ENCODE data around the gene MRGPRX2. TPM values are rescaled to one million over a fixed set of nuclear protein-coding genes. Genes with fewer than 3 reads are reported as not detected.
A peak's percentile ranks its signal among the peaks of the same experiment; 100 is the strongest.

The MRGPRX2 gene
- total and polyA plus RNA-seq, 2 of the 13 experiments (the other 11 are each of a cell fraction or from before 2014, with no cell fraction given), result not detected

- ATAC-seq (no peak), DNase-seq (ENCODE audit: low spot score) (no peak), FAIRE-seq (no peak)
- no TSS peak for BruUV-seq (replicated peaks)
- H3K79me2 ChIP-seq (ENCODE audit: insufficient read depth, low read length), result no peaks in the 10 kb centered on the region
- no peak for TF ChIP-seq KLF11 (CRISPR knock-in tag; IDR thresholded peaks at IDR 0.05)
- no peak for TF ChIP-seq HNF4A (CRISPR knock-in tag; IDR thresholded peaks at IDR 0.05)
- TF ChIP-seq ZNF34 (CRISPR knock-in tag; IDR thresholded peaks at IDR 0.05; ENCODE audit: borderline replicate concordance), result no peak
- TF ChIP-seq ZNF275 (CRISPR knock-in tag; IDR thresholded peaks at IDR 0.05; ENCODE audit: borderline replicate concordance), result no peak
- no peak for TF ChIP-seq FIP1L1 (IDR thresholded peaks at IDR 0.05; ENCODE audit: borderline replicate concordance, insufficient read depth, low read depth, low read length)
- no peak for TF ChIP-seq ZFX (CRISPR knock-in tag; IDR thresholded peaks at IDR 0.05; ENCODE audit: low read depth)
- no peaks in the 10 kb centered on the region for H3K36me3 ChIP-seq (replicated peaks in 1 of 2; ENCODE audit: control insufficient read depth in 1 of 2, insufficient read depth in 2 of 2, low read length in 2 of 2)
- no peak overlapping the region for H2AFZ ChIP-seq (ENCODE audit: low read length)
- no peaks in the 10 kb centered on the region for H3K4me1 ChIP-seq (ENCODE audit: insufficient read depth, low read length)
- no peak overlapping the region for H3K4me2 ChIP-seq (ENCODE audit: low read depth, low read length)
- in situ Hi-C loops (cut with HindIII; ENCODE audit: extremely low pct_ligation_motif_present, low pct_unique_long_range_greater_than_20kb), result no loop called here
- intact Hi-C loops (cut with micrococcal nuclease; ENCODE audit: unreplicated experiment), result no loop called here
- H3K27ac ChIP-seq (ENCODE audit: extremely low read length, insufficient read depth, low read length), result no peak overlapping the region
- WGBS (ENCODE audit: low lambda C conversion rate), result 74% methylated on average over 2 of the region's 2 CpGs
- POLR2A ChIA-PET, result no interaction called here
- no peak overlapping the region for H3K9ac ChIP-seq (ENCODE audit: insufficient read depth, low read depth, low read length)
- peaks cover 0 to 15% of the 10 kb centered on the region in 2 experiments; a peak in 2 of 5 replicates for H3K27me3 ChIP-seq (ENCODE audit: control insufficient read depth in 1 of 2, insufficient read depth in 2 of 2, low read length in 2 of 2)
- H3K4me3 ChIP-seq (replicated peaks in 1 of 3; ENCODE audit: insufficient read depth in 1 of 3, low read depth in 2 of 3, low read length in 3 of 3), result no peak overlapping the region
- H3K9me3 ChIP-seq (ENCODE audit: low read length), result no peaks in the 10 kb centered on the region
- CTCF ChIA-PET (ENCODE audit: low intra/inter-chr PET ratio, low total read pairs), result no interaction called here
- no peaks in the 10 kb centered on the region for H4K20me1 ChIP-seq (ENCODE audit: insufficient read depth, low read length)
These were observed 32.3 kb upstream of the MRGPRX2 start for GRCh38 chr11:19092850-19093249.

- CTCF ChIA-PET (ENCODE audit: low intra/inter-chr PET ratio, low total read pairs), result no interaction called here
- Histone ChIP-seq H3K4me2 (ENCODE audit: low read depth, low read length) (no peak overlapping the region), H3K27ac (ENCODE audit: extremely low read length, insufficient read depth, low read length) (no peak overlapping the region), H3K36me3 (replicated peaks in 1 of 2; ENCODE audit: control insufficient read depth in 1 of 2, insufficient read depth in 2 of 2, low read length in 2 of 2) (no peaks in the 10 kb centered on the region), H3K79me2 (ENCODE audit: insufficient read depth, low read length) (no peaks in the 10 kb centered on the region), H3K4me3 (replicated peaks in 1 of 3; ENCODE audit: insufficient read depth in 1 of 3, low read depth in 2 of 3, low read length in 3 of 3) (no peak overlapping the region), H3K9me3 (ENCODE audit: low read length) (no peaks in the 10 kb centered on the region), H3K27me3 (ENCODE audit: control insufficient read depth in 1 of 2, insufficient read depth in 2 of 2, low read length in 2 of 2) (peaks cover 0 to 15% of the 10 kb centered on the region in 2 experiments; a peak in 2 of 5 replicates), H3K4me1 (ENCODE audit: insufficient read depth, low read length) (no peaks in the 10 kb centered on the region), H4K20me1 (ENCODE audit: insufficient read depth, low read length) (no peaks in the 10 kb centered on the region), H3K9ac (ENCODE audit: insufficient read depth, low read depth, low read length) (no peak overlapping the region), H2AFZ (ENCODE audit: low read length) (no peak overlapping the region)
- WGBS (ENCODE audit: low lambda C conversion rate), result 0% methylated on average over 3 of the region's 3 CpGs
- TF ChIP-seq, protein P1, sequence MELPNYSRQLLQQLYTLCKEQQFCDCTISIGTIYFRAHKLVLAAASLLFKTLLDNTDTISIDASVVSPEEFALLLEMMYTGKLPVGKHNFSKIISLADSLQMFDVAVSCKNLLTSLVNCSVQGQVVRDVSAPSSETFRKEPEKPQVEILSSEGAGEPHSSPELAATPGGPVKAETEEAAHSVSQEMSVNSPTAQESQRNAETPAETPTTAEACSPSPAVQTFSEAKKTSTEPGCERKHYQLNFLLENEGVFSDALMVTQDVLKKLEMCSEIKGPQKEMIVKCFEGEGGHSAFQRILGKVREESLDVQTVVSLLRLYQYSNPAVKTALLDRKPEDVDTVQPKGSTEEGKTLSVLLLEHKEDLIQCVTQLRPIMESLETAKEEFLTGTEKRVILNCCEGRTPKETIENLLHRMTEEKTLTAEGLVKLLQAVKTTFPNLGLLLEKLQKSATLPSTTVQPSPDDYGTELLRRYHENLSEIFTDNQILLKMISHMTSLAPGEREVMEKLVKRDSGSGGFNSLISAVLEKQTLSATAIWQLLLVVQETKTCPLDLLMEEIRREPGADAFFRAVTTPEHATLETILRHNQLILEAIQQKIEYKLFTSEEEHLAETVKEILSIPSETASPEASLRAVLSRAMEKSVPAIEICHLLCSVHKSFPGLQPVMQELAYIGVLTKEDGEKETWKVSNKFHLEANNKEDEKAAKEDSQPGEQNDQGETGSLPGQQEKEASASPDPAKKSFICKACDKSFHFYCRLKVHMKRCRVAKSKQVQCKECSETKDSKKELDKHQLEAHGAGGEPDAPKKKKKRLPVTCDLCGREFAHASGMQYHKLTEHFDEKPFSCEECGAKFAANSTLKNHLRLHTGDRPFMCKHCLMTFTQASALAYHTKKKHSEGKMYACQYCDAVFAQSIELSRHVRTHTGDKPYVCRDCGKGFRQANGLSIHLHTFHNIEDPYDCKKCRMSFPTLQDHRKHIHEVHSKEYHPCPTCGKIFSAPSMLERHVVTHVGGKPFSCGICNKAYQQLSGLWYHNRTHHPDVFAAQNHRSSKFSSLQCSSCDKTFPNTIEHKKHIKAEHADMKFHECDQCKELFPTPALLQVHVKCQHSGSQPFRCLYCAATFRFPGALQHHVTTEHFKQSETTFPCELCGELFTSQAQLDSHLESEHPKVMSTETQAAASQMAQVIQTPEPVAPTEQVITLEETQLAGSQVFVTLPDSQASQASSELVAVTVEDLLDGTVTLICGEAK (IDR thresholded peaks at IDR 0.05), result peak; percentile 81
- TF ChIP-seq, protein P1 (CRISPR knock-in tag; IDR thresholded peaks at IDR 0.05), result no peak
- no peak for TF ChIP-seq REXO4 (CRISPR knock-in tag; IDR thresholded peaks at IDR 0.05; ENCODE audit: borderline replicate concordance)
- in situ Hi-C loops (cut with HindIII; ENCODE audit: extremely low pct_ligation_motif_present, low pct_unique_long_range_greater_than_20kb), result no loop called here
- FAIRE-seq (no peak), ATAC-seq (no peak), DNase-seq (ENCODE audit: low spot score) (no peak)
- no TSS peak for BruUV-seq (replicated peaks)
- POLR2A ChIA-PET, result no interaction called here
- intact Hi-C loops (cut with micrococcal nuclease; ENCODE audit: unreplicated experiment), result no loop called here
These were observed 31.8 kb upstream of the MRGPRX2 start for GRCh38 chr11:19092342-19092741.
